Inflammatory macrophage treated with lipopolysaccharide for 1 hour (primary cell): ENCODE measurements around the gene ZNF154.
"Not testable (repeated sequence)": the region's sequence is repeated elsewhere in the genome, so short reads cannot be mapped to it uniquely, and the experiment has no call there.

Experiments used
- DNase-seq, 2 donors: peaks; one replicate each; pipeline ENCODE4 v3.0.0-alpha.2; 2020 to 2022

Gene ZNF154

DNA sequence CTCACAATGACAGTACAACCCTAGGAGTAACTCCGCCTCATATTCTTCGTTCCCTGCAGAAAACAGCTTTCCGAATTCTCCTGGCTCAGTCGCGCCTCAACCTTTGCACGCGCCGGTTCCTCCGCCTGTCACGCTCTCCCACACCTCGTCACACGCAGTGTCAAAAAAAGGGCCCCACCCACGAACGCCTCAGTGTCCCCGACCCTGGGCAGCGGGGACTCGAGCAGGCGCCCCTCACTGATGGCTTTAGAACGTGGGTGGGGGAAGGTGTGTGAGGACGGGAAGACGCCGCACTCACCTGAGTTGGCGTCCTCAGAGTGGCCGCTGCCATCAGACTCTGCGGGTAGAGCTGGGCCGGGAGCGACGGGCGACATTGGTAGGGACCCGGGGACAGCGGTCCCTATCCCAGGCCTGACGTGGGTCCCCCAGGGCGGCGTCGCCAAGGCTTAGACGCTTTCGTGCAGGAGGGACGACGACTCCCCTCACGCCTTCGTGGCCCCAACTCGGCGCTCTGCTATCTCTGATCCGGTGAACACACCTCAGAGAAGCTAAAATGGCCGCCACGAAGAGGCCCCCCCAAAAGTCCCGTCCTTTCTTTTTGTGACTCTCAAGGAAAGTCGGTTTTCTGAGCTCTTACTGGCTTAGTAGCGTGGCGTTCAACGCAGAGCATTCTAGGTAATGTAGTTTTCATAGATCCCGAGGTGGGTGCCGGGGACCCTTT lies at the start of gene ZNF154:
Gene ZNF154 (minus strand): TSS at position 564 of the 721 bp plus-strand sequence. CDS start 233 bp downstream, at position 331.
- DNase-seq: no peak

DNA sequence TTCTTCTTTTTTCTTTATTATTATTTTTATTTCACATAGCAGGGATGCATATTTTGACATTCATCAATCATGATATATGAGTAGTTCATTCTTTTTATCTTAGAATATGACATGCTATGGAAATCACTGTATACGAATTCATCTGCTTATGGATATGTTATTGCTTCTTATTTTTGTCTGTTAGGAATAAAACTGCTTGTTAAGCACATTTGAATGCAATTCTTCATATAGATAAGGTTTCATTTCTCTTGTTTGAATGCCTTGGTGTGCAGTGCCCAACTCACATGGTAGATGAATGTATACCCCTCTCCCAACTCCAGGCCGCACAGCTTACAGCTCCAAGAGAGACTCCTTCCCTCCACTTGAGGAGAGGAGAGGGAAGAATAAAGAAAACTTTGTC lies 48.9 kb upstream of the ZNF154 start:
- no peak for DNase-seq

DNA sequence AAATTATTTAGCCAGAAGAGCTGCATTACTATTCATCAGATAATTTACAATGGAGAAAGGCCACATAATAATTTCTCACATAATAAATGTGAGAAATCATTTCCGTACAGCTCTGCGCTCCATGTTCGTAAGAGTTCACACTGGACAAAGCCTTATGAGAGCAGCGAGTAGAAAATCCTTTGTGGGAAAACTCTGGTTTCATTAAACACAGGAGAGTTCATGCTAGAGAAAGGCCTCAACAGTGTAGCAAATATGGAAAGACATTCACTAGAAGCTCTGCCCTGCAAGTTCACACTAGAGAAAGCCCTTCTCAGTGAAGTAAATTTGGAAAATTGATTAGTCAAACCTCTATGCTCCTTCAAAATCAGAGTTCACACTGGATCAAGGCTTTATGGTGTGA lies 46.0 kb upstream of the ZNF154 start:
- no peak for DNase-seq

GRCh38 chr19:57754091-57754673 lies 45.2 kb upstream of the ZNF154 start:
- DNase-seq: no peak

- DNase-seq: no peak
These were observed 39.0 kb upstream of the ZNF154 start for GRCh38 chr19:57748029-57748428.

DNA sequence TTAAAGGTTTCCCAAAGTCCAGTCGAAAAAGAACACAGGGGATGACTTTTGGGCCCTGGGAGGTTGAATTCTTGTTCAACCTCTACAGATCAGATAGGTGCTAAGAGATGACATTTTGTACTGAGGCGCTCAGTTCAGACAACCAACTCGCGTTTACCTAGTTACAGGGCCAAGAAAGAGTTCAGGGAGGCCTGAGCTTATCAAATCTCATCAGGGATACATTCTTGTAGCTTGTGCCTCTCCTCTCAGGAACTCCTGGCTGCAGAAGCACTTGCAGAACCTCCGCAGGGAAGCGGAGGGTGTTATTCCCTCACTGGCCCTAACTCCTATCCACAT lies 38.4 kb upstream of the ZNF154 start:
- DNase-seq: no peak

DNA sequence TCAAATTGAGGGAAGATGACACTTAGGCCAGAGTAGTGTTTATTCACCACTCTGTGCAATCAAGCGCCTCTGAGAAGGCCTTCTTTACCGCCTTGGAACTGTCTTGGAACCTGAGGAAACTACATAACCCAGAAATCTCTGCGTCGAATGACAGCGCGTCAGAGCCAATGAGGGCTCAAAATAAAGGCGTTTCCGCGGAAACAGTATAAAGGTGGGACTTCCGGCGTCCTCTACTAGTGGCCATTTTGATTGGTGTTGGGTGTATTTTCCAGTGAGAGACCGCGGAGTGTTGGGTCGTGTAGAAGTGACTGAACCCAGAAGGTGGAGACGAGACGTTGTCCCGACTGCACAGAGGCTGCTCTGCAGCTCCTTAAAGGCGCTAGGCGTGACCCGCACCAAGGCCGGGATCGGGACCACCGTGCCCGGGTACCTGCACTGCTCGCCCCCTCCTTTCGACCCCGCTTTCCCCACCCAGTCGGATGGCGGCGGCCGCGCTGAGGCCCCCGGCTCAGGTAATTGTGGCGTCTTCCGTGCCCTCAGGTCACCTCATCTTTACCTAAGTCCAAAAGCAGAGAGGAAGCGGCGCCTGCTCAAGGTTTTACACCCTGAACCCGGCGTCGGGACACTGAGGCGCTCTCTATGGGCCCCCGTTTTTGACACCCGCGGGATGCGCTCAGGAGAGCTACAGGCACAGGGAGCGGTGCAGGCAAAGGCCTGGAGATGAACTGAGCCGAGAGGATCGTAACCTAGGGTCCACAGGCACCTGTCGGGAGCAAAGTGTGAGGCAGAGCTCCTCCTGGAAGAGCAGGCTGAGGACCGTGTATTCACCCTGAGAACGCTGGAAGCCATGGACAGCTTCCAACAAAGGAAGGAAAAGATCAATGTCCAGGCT lies 37.8 kb upstream of the ZNF154 start, which contains the start of gene ZNF776:
Gene ZNF776 (plus strand): TSS at position 236 of the 892 bp plus-strand sequence. CDS start 244 bp downstream, at position 480.
- DNase-seq: peak; percentile 91 to 95

DNA sequence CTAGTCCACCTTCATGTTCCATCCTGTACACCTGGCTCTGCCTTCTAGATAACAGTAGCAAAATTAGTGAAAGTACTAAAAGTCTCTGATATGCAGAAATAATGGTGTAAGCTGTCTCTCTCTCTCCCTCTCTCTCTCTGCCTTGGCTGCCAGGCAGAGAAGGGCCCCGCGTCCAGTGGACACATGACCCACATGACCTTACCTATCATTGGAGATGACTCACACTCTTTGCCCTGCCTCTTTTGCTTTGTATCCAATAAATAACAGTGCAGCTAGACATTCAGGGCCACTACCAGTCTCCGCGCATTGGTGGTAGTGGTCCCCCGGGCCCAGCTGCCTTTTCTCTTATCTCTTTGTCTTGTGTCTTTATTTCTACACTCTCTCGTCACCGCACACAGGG lies 29.8 kb upstream of the ZNF154 start:
- not testable (repeated sequence) for DNase-seq

DNA sequence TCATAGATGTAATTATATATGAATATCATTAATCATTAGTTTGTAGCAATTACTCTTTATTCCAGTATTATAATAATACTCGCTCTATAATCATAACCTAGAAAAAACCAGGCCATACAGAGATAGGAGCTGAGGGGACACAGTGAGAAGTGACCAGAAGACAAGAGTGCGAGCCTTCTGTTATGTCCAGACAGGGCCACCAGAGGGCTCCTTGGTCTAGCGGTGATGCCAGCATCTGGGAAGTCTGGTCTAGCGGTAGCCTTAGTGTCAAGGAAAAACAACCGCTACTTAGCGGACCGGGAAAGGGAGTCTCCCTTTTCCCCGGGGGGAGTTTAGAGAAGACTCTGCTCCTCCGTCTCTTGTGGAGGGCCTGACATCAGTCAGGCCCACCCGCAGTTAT lies 29.3 kb upstream of the ZNF154 start:
- DNase-seq: peak; percentile 20

DNA sequence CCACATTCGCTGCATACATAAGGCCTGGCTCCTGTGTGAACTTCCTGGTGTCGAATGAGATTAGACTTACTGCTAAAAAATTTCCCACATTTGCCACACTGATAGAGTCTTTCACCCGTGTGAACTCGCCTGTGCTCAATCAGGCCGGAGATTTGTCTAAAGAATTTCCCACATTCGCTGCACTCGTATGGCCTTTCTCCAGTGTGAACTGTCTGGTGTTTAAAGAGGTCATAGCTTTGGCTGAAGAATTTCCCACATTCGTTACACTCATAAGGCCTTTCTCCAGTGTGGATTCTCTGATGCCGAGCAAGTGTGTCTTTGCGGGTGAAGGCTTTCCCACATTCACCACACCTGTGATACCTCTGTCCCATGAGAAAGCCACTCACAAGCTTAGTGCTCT lies 11.9 kb upstream of the ZNF154 start:
- no peak for DNase-seq

DNA sequence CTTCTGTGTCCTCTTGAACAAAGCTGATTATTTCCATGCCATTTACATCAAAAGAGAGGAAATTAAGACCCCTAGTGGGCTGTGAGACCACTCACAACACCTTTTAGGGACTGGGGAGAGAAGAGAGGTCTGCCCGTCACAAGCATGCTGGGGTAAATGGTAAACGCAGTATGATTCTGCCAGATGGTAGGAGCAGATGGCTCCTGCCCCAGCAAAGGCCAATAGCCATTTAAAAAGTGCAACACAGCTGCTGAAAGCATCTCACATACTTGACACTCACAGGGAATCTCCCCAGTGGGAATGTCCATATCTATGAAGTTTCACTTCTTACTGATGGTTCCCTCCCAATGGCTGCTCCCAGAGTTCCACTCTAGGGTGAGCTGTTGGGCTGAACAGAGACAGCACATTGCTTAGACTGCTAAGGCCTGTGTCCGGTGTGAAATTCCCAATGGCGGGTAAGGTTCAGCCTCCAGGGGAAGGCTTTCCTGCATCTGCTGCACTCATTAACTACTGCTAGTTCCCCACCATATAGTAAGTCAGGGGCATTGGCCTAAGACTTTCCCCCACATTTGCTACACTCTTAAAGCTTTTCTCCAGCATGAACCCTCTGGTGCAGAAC lies 11.0 kb upstream of the ZNF154 start:
- DNase-seq: no peak

DNA sequence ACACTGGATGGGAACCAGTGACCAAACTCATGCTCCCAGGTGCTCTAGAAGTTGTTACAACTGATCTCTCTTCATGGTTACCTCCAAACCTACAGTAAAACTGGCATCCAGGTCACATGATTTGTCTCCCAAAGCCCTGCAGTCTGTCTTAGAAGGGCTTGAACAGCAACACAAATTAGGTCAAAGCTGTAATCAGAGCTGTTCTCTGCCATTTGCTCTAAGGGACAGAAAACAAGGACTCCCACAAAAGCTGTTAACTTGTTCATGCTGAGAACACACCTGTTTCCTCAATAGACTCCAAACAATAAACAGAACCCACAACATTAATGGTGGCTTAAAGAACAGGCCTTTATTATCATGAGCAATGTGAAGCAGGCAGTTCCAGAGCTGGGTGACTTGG lies 10.4 kb upstream of the ZNF154 start:
- no peak for DNase-seq

- DNase-seq: no peak
These were observed 3.2 kb upstream of the ZNF154 start for GRCh38 chr19:57712222-57712621.

DNA sequence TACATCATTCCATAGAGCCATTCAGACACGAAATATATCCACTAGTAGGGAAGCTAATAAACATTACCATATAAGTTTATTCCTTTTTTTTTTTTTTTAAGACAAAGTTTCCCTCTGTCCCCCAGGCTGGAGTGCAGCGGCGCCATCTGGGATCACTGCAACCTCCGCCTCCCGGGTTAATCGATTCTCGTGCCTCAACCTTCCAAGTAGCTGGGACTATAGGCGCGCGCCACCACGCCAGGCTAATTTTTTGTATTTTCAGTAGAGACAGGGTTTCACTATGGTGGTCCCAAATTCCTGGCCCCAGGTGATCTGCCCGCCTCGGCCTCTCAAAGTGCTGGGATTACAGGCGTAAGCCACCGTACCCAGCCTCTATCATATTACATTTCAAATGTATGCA lies 612 bp upstream of the ZNF154 start:
- no peak for DNase-seq

GRCh38 chr19:57706346-57706745 lies 2.7 kb downstream of the ZNF154 start:
- no peak for DNase-seq

DNA sequence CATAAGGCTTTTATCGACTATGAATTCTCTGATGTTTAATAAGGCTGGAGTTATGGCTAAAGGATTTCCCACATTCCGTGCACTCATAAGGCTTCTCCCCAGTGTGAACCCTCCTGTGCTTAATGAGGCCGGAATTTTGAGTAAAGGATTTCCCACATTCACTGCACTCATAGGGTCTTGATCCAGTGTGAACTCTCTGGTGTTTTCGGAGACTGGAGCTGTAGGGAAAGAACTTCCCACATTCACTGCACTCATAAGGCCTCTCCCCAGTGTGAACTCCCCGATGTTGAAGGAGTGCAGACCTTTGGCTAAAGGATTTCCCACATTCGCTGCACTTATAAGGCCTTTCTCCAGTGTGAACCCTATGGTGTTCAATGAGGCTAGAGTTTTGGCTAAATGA lies 7.4 kb downstream of the ZNF154 start:
- no peak for DNase-seq

GRCh38 chr19:57689750-57690149 lies 19.3 kb downstream of the ZNF154 start:
- no peak for DNase-seq

GRCh38 chr19:57688011-57688763 lies 20.8 kb downstream of the ZNF154 start:
- DNase-seq: no peak

GRCh38 chr19:57687363-57688010 lies 21.5 kb downstream of the ZNF154 start:
- no peak for DNase-seq

GRCh38 chr19:57686727-57687126 lies 22.3 kb downstream of the ZNF154 start:
- no peak for DNase-seq

- peak in 1 of 2 donors; percentile 3 for DNase-seq
These were observed 26.7 kb downstream of the ZNF154 start for GRCh38 chr19:57682226-57682766.

- DNase-seq: no peak
These were observed 33.1 kb downstream of the ZNF154 start for GRCh38 chr19:57675881-57676280.
